PFSK-1 (cell line): ENCODE measurements around the gene AQP1.

Experiments used
- FOXP2 ChIP-seq: optimal IDR thresholded peaks from 2 replicates; pipeline ENCODE3; 2011; ENCODE audit warnings: borderline replicate concordance, control low read depth, inconsistent platforms; ENCODE audit not compliant: insufficient read depth; ENCODE audit errors: extremely low read length, extremely low read depth
- POLR2AphosphoS5 ChIP-seq: IDR thresholded peaks from 2 replicates; pipeline ENCODE4 v1.6.1; 2012; ENCODE audit warnings: low read depth, mild to moderate bottlenecking, control low read depth, low read length, moderate library complexity
- SIN3A ChIP-seq: IDR thresholded peaks from 2 replicates; pipeline ENCODE4 v1.6.1; 2012; ENCODE audit warnings: mild to moderate bottlenecking, low read length, moderate library complexity, borderline replicate concordance; ENCODE audit not compliant: insufficient read depth
- TAF1 ChIP-seq: IDR thresholded peaks from 2 replicates; pipeline ENCODE4 v1.6.1; 2012; ENCODE audit warnings: low read length, control low read depth, borderline replicate concordance; ENCODE audit not compliant: insufficient read depth
- TF ChIP-seq, protein P1 (sequence below), 2 experiments: IDR thresholded peaks; 2 replicates each; pipeline versions ENCODE4 v1.6.1 to v1.8.0; 2011 to 2012; ENCODE audit warnings: low read depth in 2 of 2, low read length in 2 of 2, control low read depth in 1 of 2, inconsistent platforms in 1 of 2, mild to moderate bottlenecking in 1 of 2, moderate library complexity in 1 of 2; ENCODE audit not compliant: insufficient read depth in 1 of 2

Gene AQP1

DNA sequence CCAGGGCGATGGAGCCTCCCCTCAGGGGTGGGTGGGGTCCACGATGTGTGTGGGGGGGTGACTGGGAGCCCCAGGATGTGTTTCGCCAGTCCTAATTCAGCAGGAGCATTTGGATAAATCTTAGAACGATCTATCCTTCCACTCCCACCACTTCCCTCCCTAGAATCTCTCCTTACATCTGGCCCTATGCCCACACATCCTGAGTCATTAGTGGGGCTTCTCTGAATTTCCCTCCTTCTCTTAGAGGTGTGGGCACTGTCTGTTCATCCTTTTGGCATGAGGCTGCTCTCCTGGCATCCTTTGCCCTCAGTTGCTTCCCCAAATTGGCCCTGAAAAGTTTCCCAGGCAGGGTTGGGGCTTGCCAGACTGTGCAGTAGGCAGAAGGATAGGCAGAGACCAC lies 53.7 kb downstream of the AQP1 start:
- TF ChIP-seq, protein P1, sequence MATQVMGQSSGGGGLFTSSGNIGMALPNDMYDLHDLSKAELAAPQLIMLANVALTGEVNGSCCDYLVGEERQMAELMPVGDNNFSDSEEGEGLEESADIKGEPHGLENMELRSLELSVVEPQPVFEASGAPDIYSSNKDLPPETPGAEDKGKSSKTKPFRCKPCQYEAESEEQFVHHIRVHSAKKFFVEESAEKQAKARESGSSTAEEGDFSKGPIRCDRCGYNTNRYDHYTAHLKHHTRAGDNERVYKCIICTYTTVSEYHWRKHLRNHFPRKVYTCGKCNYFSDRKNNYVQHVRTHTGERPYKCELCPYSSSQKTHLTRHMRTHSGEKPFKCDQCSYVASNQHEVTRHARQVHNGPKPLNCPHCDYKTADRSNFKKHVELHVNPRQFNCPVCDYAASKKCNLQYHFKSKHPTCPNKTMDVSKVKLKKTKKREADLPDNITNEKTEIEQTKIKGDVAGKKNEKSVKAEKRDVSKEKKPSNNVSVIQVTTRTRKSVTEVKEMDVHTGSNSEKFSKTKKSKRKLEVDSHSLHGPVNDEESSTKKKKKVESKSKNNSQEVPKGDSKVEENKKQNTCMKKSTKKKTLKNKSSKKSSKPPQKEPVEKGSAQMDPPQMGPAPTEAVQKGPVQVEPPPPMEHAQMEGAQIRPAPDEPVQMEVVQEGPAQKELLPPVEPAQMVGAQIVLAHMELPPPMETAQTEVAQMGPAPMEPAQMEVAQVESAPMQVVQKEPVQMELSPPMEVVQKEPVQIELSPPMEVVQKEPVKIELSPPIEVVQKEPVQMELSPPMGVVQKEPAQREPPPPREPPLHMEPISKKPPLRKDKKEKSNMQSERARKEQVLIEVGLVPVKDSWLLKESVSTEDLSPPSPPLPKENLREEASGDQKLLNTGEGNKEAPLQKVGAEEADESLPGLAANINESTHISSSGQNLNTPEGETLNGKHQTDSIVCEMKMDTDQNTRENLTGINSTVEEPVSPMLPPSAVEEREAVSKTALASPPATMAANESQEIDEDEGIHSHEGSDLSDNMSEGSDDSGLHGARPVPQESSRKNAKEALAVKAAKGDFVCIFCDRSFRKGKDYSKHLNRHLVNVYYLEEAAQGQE (IDR thresholded peaks at IDR 0.05; ENCODE audit: insufficient read depth in 1 of 2, low read depth in 2 of 2, low read length in 2 of 2): no peak
- TF ChIP-seq TAF1: no peak
- TF ChIP-seq FOXP2: no peak
- TF ChIP-seq POLR2AphosphoS5: no peak
- TF ChIP-seq SIN3A: no peak

DNA sequence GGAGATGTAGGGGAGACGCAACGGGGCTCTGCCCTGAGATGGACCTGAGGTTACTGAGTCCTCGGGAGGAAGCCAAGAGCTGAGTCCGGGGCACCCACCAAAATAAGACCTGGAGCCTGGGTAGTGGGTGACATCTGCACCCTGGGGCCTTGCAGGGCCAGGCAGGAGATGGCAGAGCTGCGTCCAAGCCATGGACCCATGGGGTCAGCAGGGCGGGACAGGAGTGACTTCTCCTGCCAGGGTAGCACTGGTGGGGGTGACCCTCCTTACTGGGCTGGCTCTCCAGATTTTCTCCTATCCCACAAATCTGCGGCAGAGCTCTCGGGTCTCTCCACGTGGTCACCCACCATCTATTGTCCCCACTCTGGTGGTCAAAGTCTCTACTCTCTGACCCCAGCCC lies 54.2 kb downstream of the AQP1 start:
- TF ChIP-seq FOXP2: no peak
- TF ChIP-seq TAF1: no peak
- TF ChIP-seq, protein P1 (IDR thresholded peaks at IDR 0.05; ENCODE audit: insufficient read depth in 1 of 2, low read depth in 2 of 2, low read length in 2 of 2): no peak
- no peak for TF ChIP-seq POLR2AphosphoS5
- TF ChIP-seq SIN3A: no peak

DNA sequence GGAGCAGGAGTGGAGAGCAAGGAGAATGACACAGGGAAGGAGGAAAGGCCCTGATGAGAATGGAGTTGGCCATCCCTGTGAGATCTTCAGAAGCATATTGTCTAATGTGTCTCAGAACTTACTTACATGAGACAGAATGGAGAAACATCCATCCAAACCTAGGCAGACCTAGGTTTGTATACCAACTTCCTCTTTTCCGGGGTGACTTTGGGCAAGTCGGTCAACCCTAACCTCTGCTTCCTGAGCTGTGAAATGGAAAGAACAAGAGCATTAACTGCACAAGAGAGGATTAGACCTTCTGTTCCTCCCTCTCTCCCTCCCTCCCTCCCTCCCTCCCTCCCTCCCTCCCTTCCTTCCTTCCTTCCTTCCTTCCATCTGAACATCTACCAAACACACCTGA lies 56.6 kb downstream of the AQP1 start:
- TF ChIP-seq POLR2AphosphoS5 (no peak), FOXP2 (no peak)

DNA sequence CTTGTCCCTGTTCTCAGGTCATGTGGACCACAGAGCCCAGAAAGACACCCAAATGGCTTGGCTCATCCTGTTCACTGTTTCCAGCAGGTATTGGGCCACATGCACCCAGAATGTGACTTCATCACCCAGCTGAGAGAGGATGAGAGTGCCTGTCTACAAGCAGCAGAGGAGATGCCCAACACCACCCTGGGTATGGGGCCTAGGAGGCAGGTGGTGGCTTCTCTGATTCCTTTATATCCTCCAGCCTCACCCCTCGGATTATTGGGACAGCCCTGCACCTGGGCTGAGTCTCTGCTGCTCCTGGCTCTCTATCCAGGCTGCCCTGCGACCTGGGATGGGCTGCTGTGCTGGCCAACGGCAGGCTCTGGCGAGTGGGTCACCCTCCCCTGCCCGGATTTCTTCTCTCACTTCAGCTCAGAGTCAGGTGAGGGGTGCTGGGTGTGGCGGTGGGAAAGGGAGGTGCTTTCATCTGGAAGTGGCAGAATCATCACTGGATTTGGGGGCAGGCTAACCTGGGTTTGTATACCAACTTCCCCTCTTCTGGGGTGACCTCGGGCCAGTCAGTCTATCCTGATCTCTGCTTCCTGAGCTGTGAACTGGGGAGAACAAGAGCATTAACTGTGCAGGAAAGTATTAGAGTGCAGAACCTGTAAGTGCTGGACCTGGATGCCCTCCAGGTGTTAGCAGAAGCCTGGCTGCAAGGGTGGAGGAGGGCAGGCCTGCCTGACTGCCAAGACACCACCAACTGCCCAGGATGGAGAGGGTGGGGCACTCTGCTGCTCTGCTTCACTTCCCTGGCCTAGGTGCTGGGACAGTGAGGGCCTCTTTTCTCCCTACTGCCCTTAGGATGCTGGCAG lies 57.3 kb downstream of the AQP1 start:
- TF ChIP-seq TAF1 (no peak), SIN3A (no peak), POLR2AphosphoS5 (no peak), FOXP2 (no peak)
- TF ChIP-seq, protein P1 (IDR thresholded peaks at IDR 0.05; ENCODE audit: insufficient read depth in 1 of 2, low read depth in 2 of 2, low read length in 2 of 2): no peak

DNA sequence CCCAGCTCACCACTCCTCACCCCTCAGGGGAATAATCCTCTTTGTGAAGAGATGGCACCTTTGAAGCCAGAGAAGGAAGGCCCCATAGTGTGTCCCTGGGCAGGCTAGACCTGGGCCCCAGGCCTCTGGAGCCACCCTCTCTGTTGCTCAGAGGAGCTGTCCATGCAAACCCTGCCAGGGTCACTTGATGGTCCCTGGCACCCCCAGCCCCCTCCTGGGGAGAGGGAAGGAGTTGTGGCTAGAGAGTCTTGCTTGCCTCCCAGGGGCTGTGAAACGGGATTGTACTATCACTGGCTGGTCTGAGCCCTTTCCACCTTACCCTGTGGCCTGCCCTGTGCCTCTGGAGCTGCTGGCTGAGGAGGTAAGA lies 57.9 kb downstream of the AQP1 start:
- TF ChIP-seq FOXP2 (no peak), TAF1 (no peak), SIN3A (no peak)
- TF ChIP-seq, protein P1 (IDR thresholded peaks at IDR 0.05; ENCODE audit: insufficient read depth in 1 of 2, low read depth in 2 of 2, low read length in 2 of 2): no peak
